Testis (tissue), 2 donors: ENCODE data around the gene FSTL4.

Source experiments
- CTCF ChIP-seq, 3 experiments: fragments of 450-650 bp in 2 of 3; fragments of 200-600 bp in 1 of 3; sonication (generic) in 1 of 3; IDR thresholded peaks; one replicate each; pipeline ENCODE4 v1.5.1; 2016 to 2019; ENCODE audit warnings: antibody characterized with exemption in 3 of 3, mild to moderate bottlenecking in 2 of 3, moderate library complexity in 1 of 3
- POLR2A ChIP-seq: fragments of 450-650 bp; IDR thresholded peaks from one replicate; pipeline ENCODE4 v1.6.1; 2017; ENCODE audit warnings: antibody characterized with exemption, mild to moderate bottlenecking, moderate library complexity

GRCh38 chr5:133400120-133400519 lies 212.2 kb downstream of the FSTL4 start:
- TF ChIP-seq CTCF (IDR thresholded peaks at IDR 0.05), result no peak
- no peak for TF ChIP-seq POLR2A
